ENCODE measurements around the gene SLC26A1. TPM values are rescaled to one million over a fixed set of nuclear protein-coding genes. Genes with fewer than 3 reads are reported as not detected.

Gene SLC26A1
- total and polyA plus RNA-seq, 2 donors, result 0.14 to 0.41 TPM

- Histone ChIP-seq H3K4me1 (ENCODE audit: control insufficient read depth in 2 of 2, insufficient read depth in 2 of 2, low read length in 2 of 2) (no peaks in the 10 kb centered on the region), H3K27ac (ENCODE audit: low read depth in 1 of 2, low read length in 1 of 2) (no peak overlapping the region), H3K27me3 (ENCODE audit: control insufficient read depth in 2 of 2, insufficient read depth in 1 of 2, low read length in 1 of 2) (peaks cover 0 to 12% of the 10 kb centered on the region in 2 donors), H3K9me3 (ENCODE audit: control insufficient read depth in 2 of 2, insufficient read depth in 1 of 2, low read length in 1 of 2) (no peaks in the 10 kb centered on the region), H3K36me3 (ENCODE audit: control insufficient read depth in 2 of 2, insufficient read depth in 2 of 2, low read length in 1 of 2) (no peaks in the 10 kb centered on the region), H3K4me3 (ENCODE audit: low read length in 2 of 2) (no peak overlapping the region)
- no peak for DNase-seq (ENCODE audit: low read depth in 6 of 9, low spot score in 9 of 9)
- WGBS, result 96% methylated on average over 16 of the region's 16 CpGs
Measured at GRCh38 chr4:1038948-1039492, 45.8 kb upstream of the SLC26A1 start.

GRCh38 chr4:1036976-1037810 lies 44.0 kb upstream of the SLC26A1 start:
- Histone ChIP-seq H3K9me3 (ENCODE audit: control insufficient read depth in 2 of 2, insufficient read depth in 1 of 2, low read length in 1 of 2) (no peaks in the 10 kb centered on the region), H3K36me3 (ENCODE audit: control insufficient read depth in 2 of 2, insufficient read depth in 2 of 2, low read length in 1 of 2) (no peaks in the 10 kb centered on the region), H3K27ac (ENCODE audit: low read depth in 1 of 2, low read length in 1 of 2) (no peak overlapping the region), H3K27me3 (ENCODE audit: control insufficient read depth in 2 of 2, insufficient read depth in 1 of 2, low read length in 1 of 2) (peaks cover 0 to 11% of the 10 kb centered on the region in 2 donors), H3K4me3 (ENCODE audit: low read length in 2 of 2) (no peak overlapping the region), H3K4me1 (ENCODE audit: control insufficient read depth in 2 of 2, insufficient read depth in 2 of 2, low read length in 2 of 2) (no peaks in the 10 kb centered on the region)
- DNase-seq (ENCODE audit: low read depth in 6 of 9, low spot score in 9 of 9), result no peak
- 95% methylated on average over 26 of the region's 26 CpGs for WGBS

GRCh38 chr4:1036095-1036494 lies 42.9 kb upstream of the SLC26A1 start:
- peaks cover 0 to 20% of the 10 kb centered on the region in 2 donors for H3K27me3 ChIP-seq (ENCODE audit: control insufficient read depth in 2 of 2, insufficient read depth in 1 of 2, low read length in 1 of 2)
- no peak overlapping the region for H3K4me3 ChIP-seq (ENCODE audit: low read length in 2 of 2)
- no peaks in the 10 kb centered on the region for H3K36me3 ChIP-seq (ENCODE audit: control insufficient read depth in 2 of 2, insufficient read depth in 2 of 2, low read length in 1 of 2)
- DNase-seq (ENCODE audit: low read depth in 6 of 9, low spot score in 9 of 9), result no peak
- no peaks in the 10 kb centered on the region for H3K9me3 ChIP-seq (ENCODE audit: control insufficient read depth in 2 of 2, insufficient read depth in 1 of 2, low read length in 1 of 2)
- no peaks in the 10 kb centered on the region for H3K4me1 ChIP-seq (ENCODE audit: control insufficient read depth in 2 of 2, insufficient read depth in 2 of 2, low read length in 2 of 2)
- no peak overlapping the region for H3K27ac ChIP-seq (ENCODE audit: low read depth in 1 of 2, low read length in 1 of 2)
- 95% methylated on average over 15 of the region's 15 CpGs for WGBS

GRCh38 chr4:1035510-1035909 lies 42.3 kb upstream of the SLC26A1 start:
- peaks cover 0 to 20% of the 10 kb centered on the region in 2 donors for H3K27me3 ChIP-seq (ENCODE audit: control insufficient read depth in 2 of 2, insufficient read depth in 1 of 2, low read length in 1 of 2)
- no peaks in the 10 kb centered on the region for H3K4me1 ChIP-seq (ENCODE audit: control insufficient read depth in 2 of 2, insufficient read depth in 2 of 2, low read length in 2 of 2)
- WGBS, result 94% methylated on average over 26 of the region's 26 CpGs

GRCh38 chr4:1033840-1034551 lies 40.8 kb upstream of the SLC26A1 start:
- WGBS, result 86% methylated on average over 35 of the region's 35 CpGs
- Histone ChIP-seq H3K4me1 (ENCODE audit: control insufficient read depth in 2 of 2, insufficient read depth in 2 of 2, low read length in 2 of 2) (no peaks in the 10 kb centered on the region), H3K4me3 (ENCODE audit: low read length in 2 of 2) (no peak overlapping the region), H3K9me3 (ENCODE audit: control insufficient read depth in 2 of 2, insufficient read depth in 1 of 2, low read length in 1 of 2) (no peaks in the 10 kb centered on the region), H3K36me3 (ENCODE audit: control insufficient read depth in 2 of 2, insufficient read depth in 2 of 2, low read length in 1 of 2) (no peaks in the 10 kb centered on the region), H3K27me3 (ENCODE audit: control insufficient read depth in 2 of 2, insufficient read depth in 1 of 2, low read length in 1 of 2) (peaks cover 0 to 20% of the 10 kb centered on the region in 2 donors), H3K27ac (ENCODE audit: low read depth in 1 of 2, low read length in 1 of 2) (no peak overlapping the region)
- DNase-seq (ENCODE audit: low read depth in 6 of 9, low spot score in 9 of 9), result no peak

More at GRCh38 chr4:1035510-1035909, 42.3 kb upstream of the SLC26A1 start:
- Histone ChIP-seq H3K4me3 (ENCODE audit: low read length in 2 of 2) (no peak overlapping the region), H3K27ac (ENCODE audit: low read depth in 1 of 2, low read length in 1 of 2) (no peak overlapping the region), H3K36me3 (ENCODE audit: control insufficient read depth in 2 of 2, insufficient read depth in 2 of 2, low read length in 1 of 2) (no peaks in the 10 kb centered on the region), H3K9me3 (ENCODE audit: control insufficient read depth in 2 of 2, insufficient read depth in 1 of 2, low read length in 1 of 2) (no peaks in the 10 kb centered on the region)
- DNase-seq (ENCODE audit: low read depth in 6 of 9, low spot score in 9 of 9), result no peak

- Histone ChIP-seq H3K9me3 (ENCODE audit: control insufficient read depth in 2 of 2, insufficient read depth in 1 of 2, low read length in 1 of 2) (no peaks in the 10 kb centered on the region), H3K36me3 (ENCODE audit: control insufficient read depth in 2 of 2, insufficient read depth in 2 of 2, low read length in 1 of 2) (no peaks in the 10 kb centered on the region), H3K27me3 (ENCODE audit: control insufficient read depth in 2 of 2, insufficient read depth in 1 of 2, low read length in 1 of 2) (peaks cover 0 to 23% of the 10 kb centered on the region in 2 donors), H3K27ac (ENCODE audit: low read depth in 1 of 2, low read length in 1 of 2) (no peak overlapping the region), H3K4me1 (ENCODE audit: control insufficient read depth in 2 of 2, insufficient read depth in 2 of 2, low read length in 2 of 2) (no peaks in the 10 kb centered on the region), H3K4me3 (ENCODE audit: low read length in 2 of 2) (no peak overlapping the region)
- no peak for DNase-seq (ENCODE audit: low read depth in 6 of 9, low spot score in 9 of 9)
- 87% methylated on average over 10 of the region's 10 CpGs for WGBS
Measured at GRCh38 chr4:1032861-1033260, 39.7 kb upstream of the SLC26A1 start.

GRCh38 chr4:1031956-1032795 lies 39.0 kb upstream of the SLC26A1 start:
- no peak overlapping the region for H3K27ac ChIP-seq (ENCODE audit: low read depth in 1 of 2, low read length in 1 of 2)
- no peaks in the 10 kb centered on the region for H3K4me1 ChIP-seq (ENCODE audit: control insufficient read depth in 2 of 2, insufficient read depth in 2 of 2, low read length in 2 of 2)
- peaks cover 0 to 26% of the 10 kb centered on the region in 2 donors for H3K27me3 ChIP-seq (ENCODE audit: control insufficient read depth in 2 of 2, insufficient read depth in 1 of 2, low read length in 1 of 2)
- no peak overlapping the region for H3K4me3 ChIP-seq (ENCODE audit: low read length in 2 of 2)
- no peaks in the 10 kb centered on the region for H3K36me3 ChIP-seq (ENCODE audit: control insufficient read depth in 2 of 2, insufficient read depth in 2 of 2, low read length in 1 of 2)
- 69% methylated on average over 37 of the region's 37 CpGs for WGBS
- no peak for DNase-seq (ENCODE audit: low read depth in 6 of 9, low spot score in 9 of 9)
- H3K9me3 ChIP-seq (ENCODE audit: control insufficient read depth in 2 of 2, insufficient read depth in 1 of 2, low read length in 1 of 2), result no peaks in the 10 kb centered on the region

- WGBS, result 91% methylated on average over 8 of the region's 8 CpGs
- Histone ChIP-seq H3K36me3 (ENCODE audit: control insufficient read depth in 2 of 2, insufficient read depth in 2 of 2, low read length in 1 of 2) (no peaks in the 10 kb centered on the region), H3K4me1 (ENCODE audit: control insufficient read depth in 2 of 2, insufficient read depth in 2 of 2, low read length in 2 of 2) (no peaks in the 10 kb centered on the region), H3K27ac (ENCODE audit: low read depth in 1 of 2, low read length in 1 of 2) (no peak overlapping the region), H3K27me3 (ENCODE audit: control insufficient read depth in 2 of 2, insufficient read depth in 1 of 2, low read length in 1 of 2) (peaks cover 0 to 26% of the 10 kb centered on the region in 2 donors), H3K4me3 (ENCODE audit: low read length in 2 of 2) (no peak overlapping the region), H3K9me3 (ENCODE audit: control insufficient read depth in 2 of 2, insufficient read depth in 1 of 2, low read length in 1 of 2) (no peaks in the 10 kb centered on the region)
- DNase-seq (ENCODE audit: low read depth in 6 of 9, low spot score in 9 of 9), result no peak
Measured at GRCh38 chr4:1031346-1031745, 38.1 kb upstream of the SLC26A1 start.
